Astrocyte (in vitro differentiated cells and primary cell): ENCODE data around the gene PBX3.

ENCODE experiments used
- CTCF ChIP-seq: IDR thresholded peaks from 2 replicates; pipeline ENCODE4 v1.5.1; 2011; ENCODE audit warnings: low read depth, mild to moderate bottlenecking, inconsistent platforms, low read length, moderate library complexity; ENCODE audit not compliant: insufficient read depth
- EZH2 ChIP-seq: IDR thresholded peaks from 2 replicates; pipeline ENCODE4 v1.6.1; 2012; ENCODE audit warnings: mild to moderate bottlenecking, low read length, inconsistent platforms; ENCODE audit not compliant: insufficient read depth

- no peak for TF ChIP-seq EZH2
- no peak for TF ChIP-seq CTCF
These were observed 212.1 kb downstream of the PBX3 start for GRCh38 chr9:125959315-125959714.
